Retinal pigment epithelial cell (primary cell): ENCODE results near the gene TAPBPL.

Experiments used
- DNase-seq: peaks from one replicate; pipeline ENCODE4 v3.0.0-alpha.2; 2010; ENCODE audit warnings: low read depth
- H3K4me3 ChIP-seq: 2 replicates; pipeline ENCODE4 v1.5.1; 2011; ENCODE audit warnings: mild to moderate bottlenecking, low read length, control low read depth, moderate library complexity
- TF ChIP-seq, protein P1 (sequence below): conservative IDR thresholded peaks from 2 replicates; pipeline ENCODE4 v1.5.1; 2011; ENCODE audit warnings: low read depth, low read length, control low read depth, inconsistent platforms

The TAPBPL gene

GRCh38 chr12:6438345-6438744, 13.5 kb upstream of the TAPBPL start:
- TF ChIP-seq, protein P1, sequence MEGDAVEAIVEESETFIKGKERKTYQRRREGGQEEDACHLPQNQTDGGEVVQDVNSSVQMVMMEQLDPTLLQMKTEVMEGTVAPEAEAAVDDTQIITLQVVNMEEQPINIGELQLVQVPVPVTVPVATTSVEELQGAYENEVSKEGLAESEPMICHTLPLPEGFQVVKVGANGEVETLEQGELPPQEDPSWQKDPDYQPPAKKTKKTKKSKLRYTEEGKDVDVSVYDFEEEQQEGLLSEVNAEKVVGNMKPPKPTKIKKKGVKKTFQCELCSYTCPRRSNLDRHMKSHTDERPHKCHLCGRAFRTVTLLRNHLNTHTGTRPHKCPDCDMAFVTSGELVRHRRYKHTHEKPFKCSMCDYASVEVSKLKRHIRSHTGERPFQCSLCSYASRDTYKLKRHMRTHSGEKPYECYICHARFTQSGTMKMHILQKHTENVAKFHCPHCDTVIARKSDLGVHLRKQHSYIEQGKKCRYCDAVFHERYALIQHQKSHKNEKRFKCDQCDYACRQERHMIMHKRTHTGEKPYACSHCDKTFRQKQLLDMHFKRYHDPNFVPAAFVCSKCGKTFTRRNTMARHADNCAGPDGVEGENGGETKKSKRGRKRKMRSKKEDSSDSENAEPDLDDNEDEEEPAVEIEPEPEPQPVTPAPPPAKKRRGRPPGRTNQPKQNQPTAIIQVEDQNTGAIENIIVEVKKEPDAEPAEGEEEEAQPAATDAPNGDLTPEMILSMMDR, result no peak
- DNase-seq, result no peak
- no peak overlapping the region for H3K4me3 ChIP-seq

DNA sequence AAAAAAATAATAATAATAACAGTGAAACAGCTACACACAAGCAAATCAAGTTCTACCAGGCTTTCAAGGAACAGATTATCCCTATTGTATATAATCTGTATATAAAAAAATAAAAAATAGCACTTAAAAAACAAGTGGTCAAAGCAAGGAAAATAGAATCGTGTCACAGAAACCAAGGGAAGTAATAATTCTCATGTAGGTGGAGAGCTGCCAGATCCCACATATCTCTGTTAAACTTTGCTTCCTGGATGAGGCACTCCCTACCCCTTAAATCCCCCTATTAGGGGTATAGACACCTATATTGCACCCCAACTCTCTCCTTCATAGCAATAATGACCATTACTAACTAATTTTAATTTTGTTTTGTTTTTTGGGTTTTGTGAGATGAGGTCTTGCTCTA, 11.5 kb upstream of the TAPBPL start:
- TF ChIP-seq, protein P1, result no peak
- no peak for DNase-seq
- H3K4me3 ChIP-seq, result no peak overlapping the region

DNA sequence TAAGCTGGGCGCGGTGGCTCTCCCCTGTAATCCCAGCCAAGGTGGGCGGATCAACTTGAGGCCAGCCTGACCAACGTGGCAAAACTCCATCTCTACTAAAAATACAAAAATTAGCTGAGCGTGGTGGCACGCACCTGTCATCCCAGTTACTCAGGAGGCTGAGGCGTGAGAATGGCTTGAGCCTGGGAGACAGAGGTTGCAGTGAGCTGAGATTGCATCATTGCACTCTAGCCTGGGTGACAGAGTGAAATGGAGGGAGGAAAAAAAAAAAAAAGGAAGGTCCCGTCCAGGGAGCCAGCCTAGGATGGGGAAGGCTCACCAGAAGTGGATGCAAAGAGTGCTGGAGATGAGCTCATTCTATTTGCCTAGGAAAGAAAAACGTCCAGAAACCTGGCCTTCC, 9.0 kb upstream of the TAPBPL start:
- H3K4me3 ChIP-seq, result no peak overlapping the region
- TF ChIP-seq, protein P1, result no peak
- DNase-seq, result no peak

GRCh38 chr12:6443361-6443983, 8.4 kb upstream of the TAPBPL start:
- TF ChIP-seq, protein P1, result no peak
- H3K4me3 ChIP-seq, result no peak overlapping the region
- DNase-seq, result no peak

DNA sequence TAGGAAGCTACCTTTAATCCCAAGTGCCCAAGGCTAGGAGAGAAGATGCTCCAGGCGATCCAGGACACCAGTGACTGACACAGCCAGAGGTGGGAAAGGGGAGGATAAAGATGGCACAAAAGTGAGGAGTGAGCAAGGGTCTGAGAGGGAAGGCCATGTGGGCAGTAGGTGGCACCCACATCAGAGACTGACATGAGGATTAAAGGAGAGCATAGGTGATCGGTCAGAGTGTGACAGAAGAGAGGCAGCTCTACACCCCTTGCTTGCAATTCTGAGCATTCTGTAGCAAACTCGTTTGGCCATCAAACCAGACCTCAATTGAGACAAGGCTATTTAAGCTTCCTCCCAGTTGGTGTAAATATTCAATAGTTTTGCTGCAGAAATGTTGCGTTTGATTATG, 7.8 kb upstream of the TAPBPL start:
- no peak overlapping the region for H3K4me3 ChIP-seq
- TF ChIP-seq, protein P1, result no peak
- DNase-seq, result no peak

- H3K4me3 ChIP-seq, result no peak within 1 kb of the TSS
- TF ChIP-seq, protein P1, result no peak
- DNase-seq, result no peak
Measured at GRCh38 chr12:6444704-6445688, 6.8 kb upstream of the TAPBPL start, which contains the start of gene CD27. Gene CD27, plus strand, starts transcription at chr12:6444955. Its CDS starts 141 bp downstream, at chr12:6445096.
